NCI-H446 (cell line): ENCODE data around the gene DLG5.

Experiments
- DNase-seq, 2 experiments: peaks; one replicate each; lab custom pipeline; 2025; lab: John Stamatoyannopoulos, UW

DLG5 gene

GRCh38 chr10:77841711-77842375 lies 84.7 kb downstream of the DLG5 start:
- DNase-seq: no peak

- DNase-seq: no peak
These were observed 85.9 kb downstream of the DLG5 start for GRCh38 chr10:77840636-77841035.

- DNase-seq: no peak
These were observed 88.5 kb downstream of the DLG5 start for GRCh38 chr10:77837925-77838595.

GRCh38 chr10:77837248-77837924 lies 89.2 kb downstream of the DLG5 start:
- peak in 1 of 2 experiments; percentile 46 for DNase-seq

GRCh38 chr10:77836299-77836820 lies 90.2 kb downstream of the DLG5 start:
- no peak for DNase-seq

- DNase-seq: no peak
These were observed 90.9 kb downstream of the DLG5 start for GRCh38 chr10:77835669-77836086.

GRCh38 chr10:77834943-77835668 lies 91.4 kb downstream of the DLG5 start:
- DNase-seq: no peak

- DNase-seq: no peak
These were observed 92.0 kb downstream of the DLG5 start for GRCh38 chr10:77834540-77834939.

GRCh38 chr10:77833792-77834191 lies 92.8 kb downstream of the DLG5 start:
- DNase-seq: no peak

GRCh38 chr10:77833225-77833624 lies 93.3 kb downstream of the DLG5 start:
- no peak for DNase-seq

- no peak for DNase-seq
These were observed 94.3 kb downstream of the DLG5 start for GRCh38 chr10:77832238-77832637.

GRCh38 chr10:77829356-77829755 lies 97.2 kb downstream of the DLG5 start:
- no peak for DNase-seq

- DNase-seq: no peak
These were observed 98.2 kb downstream of the DLG5 start for GRCh38 chr10:77828377-77828776.

- DNase-seq: no peak
These were observed 99.2 kb downstream of the DLG5 start for GRCh38 chr10:77827366-77827765.

GRCh38 chr10:77825965-77826364 lies 100.6 kb downstream of the DLG5 start:
- DNase-seq: no peak

GRCh38 chr10:77824908-77825307 lies 101.6 kb downstream of the DLG5 start:
- no peak for DNase-seq

GRCh38 chr10:77823811-77824542 lies 102.6 kb downstream of the DLG5 start:
- no peak for DNase-seq

- DNase-seq: no peak
These were observed 105.0 kb downstream of the DLG5 start for GRCh38 chr10:77821551-77821950.

GRCh38 chr10:77821036-77821435 lies 105.5 kb downstream of the DLG5 start:
- DNase-seq: no peak

GRCh38 chr10:77820349-77820748 lies 106.2 kb downstream of the DLG5 start:
- DNase-seq: no peak
